ENCODE measurements around the gene ELMOD3. TPM values are rescaled to one million over a fixed set of nuclear protein-coding genes. Genes with fewer than 3 reads are reported as not detected.

Gene ELMOD3
- total and polyA plus RNA-seq, 5 experiments from 2014 or later = 6.3 to 29.3 (median 14.5) TPM

DNA sequence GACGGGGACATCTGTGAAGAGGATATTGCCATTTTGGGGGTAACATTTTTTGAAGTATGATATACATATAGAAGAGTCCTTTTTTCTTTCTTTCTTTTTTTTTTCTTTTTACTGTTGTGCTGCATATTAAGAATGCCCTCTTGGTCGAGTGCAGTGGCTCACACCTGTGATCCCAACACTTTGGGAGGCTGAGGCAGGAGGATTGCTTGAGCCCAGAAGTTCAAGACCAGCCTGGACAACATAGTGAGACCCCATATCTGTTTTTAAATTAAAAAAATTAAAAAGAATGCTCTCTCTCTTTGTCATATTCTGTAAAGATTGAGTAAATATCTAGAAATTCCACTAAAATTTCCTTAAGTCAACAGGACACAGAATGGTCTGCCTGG lies 67.5 kb downstream of the ELMOD3 start:
- Mint-ChIP-seq H3K9me3 (no peaks in the 10 kb centered on the region), H3K4me3 (no peak overlapping the region), H3K36me3 (no peaks in the 10 kb centered on the region), H3K4me1 (peaks cover 8 to 26% (median 25%) of the 10 kb centered on the region in 4 donors), H3K27me3 (no peaks in the 10 kb centered on the region), H3K27ac (peak overlapping the region in 5 of 10 donors; percentile 27 to 76 (median 44))
- ATAC-seq (no peak), DNase-seq (no peak)
- POLR2A ChIA-PET = interaction anchor here (4.5 kb wide), 2 partner anchors 118 to 129 kb away, joined by 67 to 79 read pairs; partner anchors contain the start of gene MAT2A

- Mint-ChIP-seq H3K27me3 (no peaks in the 10 kb centered on the region), H3K36me3 (no peaks in the 10 kb centered on the region), H3K4me1 (peaks cover 7 to 25% (median 22%) of the 10 kb centered on the region in 4 donors), H3K27ac (peak overlapping the region in 3 of 10 donors; percentile 44 to 83 (median 78)), H3K9me3 (no peaks in the 10 kb centered on the region), H3K4me3 (no peak overlapping the region)
- POLR2A ChIA-PET = interaction anchor here (1.3 kb wide), 1 partner anchor 123 kb away, joined by 3 read pairs; no protein-coding TSS in a partner anchor
- ATAC-seq (no peak), DNase-seq (no peak)
These were observed 69.0 kb downstream of the ELMOD3 start for GRCh38 chr2:85423525-85423924.

DNA sequence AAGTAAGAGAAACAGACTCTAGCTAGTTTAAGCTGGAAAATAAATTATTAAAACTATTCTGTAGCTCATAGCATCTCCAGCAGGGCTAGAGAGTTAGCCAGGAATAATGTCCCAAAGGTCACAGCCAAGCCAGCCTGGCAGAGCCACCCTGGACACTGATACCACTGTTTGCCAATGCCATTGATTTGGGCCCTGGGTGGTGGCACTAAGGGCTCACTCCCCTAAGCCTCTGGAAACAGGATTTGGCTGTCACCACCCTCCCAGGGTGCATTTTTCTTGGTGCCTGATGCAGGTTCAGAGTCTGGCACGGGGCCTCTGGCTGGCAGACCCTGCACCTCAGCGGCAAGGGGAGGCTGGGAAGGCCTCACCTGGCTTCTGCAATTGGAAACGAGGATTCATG lies 71.0 kb downstream of the ELMOD3 start:
- POLR2A ChIA-PET = interaction anchor here (0.5 to 0.7 kb wide), 3 partner anchors 60 to 145 kb away, joined by 3 to 6 read pairs (median 4); no protein-coding TSS in a partner anchor

GRCh38 chr2:85427300-85427835 lies 72.8 kb downstream of the ELMOD3 start:
- POLR2A ChIA-PET = interaction anchor here (2.0 kb wide), 1 partner anchor 10 kb away, joined by 10 read pairs; no protein-coding TSS in a partner anchor
- H3K4me3 Mint-ChIP-seq = no peak overlapping the region
- no peaks in the 10 kb centered on the region for H3K36me3 Mint-ChIP-seq
- no peak for ATAC-seq
- H3K4me1 Mint-ChIP-seq = peaks cover 3 to 14% (median 7%) of the 10 kb centered on the region in 4 donors
- peak overlapping the region in 1 of 10 donors; percentile 73 for H3K27ac Mint-ChIP-seq
- no peaks in the 10 kb centered on the region for H3K9me3 Mint-ChIP-seq
- DNase-seq = no peak
- H3K27me3 Mint-ChIP-seq = no peaks in the 10 kb centered on the region

More for the DNA sequence above, 71.0 kb downstream of the ELMOD3 start:
- no peak for ATAC-seq
- no peak overlapping the region for H3K4me3 Mint-ChIP-seq
- no peak overlapping the region for H3K27ac Mint-ChIP-seq
- no peaks in the 10 kb centered on the region for H3K36me3 Mint-ChIP-seq
- no peaks in the 10 kb centered on the region for H3K9me3 Mint-ChIP-seq
- DNase-seq = no peak
- H3K27me3 Mint-ChIP-seq = no peaks in the 10 kb centered on the region
- peaks cover 7 to 20% (median 13%) of the 10 kb centered on the region in 4 donors for H3K4me1 Mint-ChIP-seq

DNA sequence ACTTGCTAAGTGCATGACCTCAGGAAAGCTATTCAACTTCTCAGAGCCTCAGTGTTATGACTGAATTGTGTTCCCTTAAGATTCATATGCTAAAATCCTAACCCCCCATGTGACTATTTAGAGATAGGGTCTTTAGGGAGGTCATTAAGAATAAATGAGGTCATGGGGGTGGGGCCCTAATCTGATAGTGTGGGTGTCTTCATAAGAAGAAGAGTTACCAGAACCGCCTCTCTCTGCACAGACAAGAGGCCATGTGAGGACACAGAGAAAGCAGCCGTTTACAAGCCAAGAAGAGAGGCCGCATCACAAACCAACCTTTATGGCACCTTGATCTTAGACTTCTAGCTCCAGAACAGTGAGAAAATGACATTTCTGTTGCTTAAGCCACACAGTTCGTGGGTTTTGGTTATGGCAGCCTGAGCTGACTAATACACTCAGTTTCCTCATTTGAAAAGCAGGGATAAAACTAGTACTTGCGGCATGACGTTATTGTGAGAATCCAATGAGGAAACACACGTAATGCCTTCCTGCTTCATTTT lies 73.8 kb downstream of the ELMOD3 start:
- DNase-seq (no peak), ATAC-seq (no peak)
- Mint-ChIP-seq H3K4me1 (peaks cover 3 to 14% (median 7%) of the 10 kb centered on the region in 4 donors), H3K9me3 (no peaks in the 10 kb centered on the region), H3K27ac (peak overlapping the region in 3 of 10 donors; percentile 29 to 60 (median 51)), H3K27me3 (no peaks in the 10 kb centered on the region), H3K36me3 (no peaks in the 10 kb centered on the region), H3K4me3 (no peak overlapping the region)
- POLR2A ChIA-PET = interaction anchor here (0.9 to 2.0 kb wide), 3 partner anchors 9 to 111 kb away, joined by 3 to 10 read pairs (median 5); partner anchors contain the start of gene MAT2A

- DNase-seq (no peak), ATAC-seq (no peak)
- H3K27ac Mint-ChIP-seq = peak overlapping the region in 2 of 10 donors; percentile 21 to 72
- no peaks in the 10 kb centered on the region for H3K27me3 Mint-ChIP-seq
- no peaks in the 10 kb centered on the region for H3K9me3 Mint-ChIP-seq
- H3K4me1 Mint-ChIP-seq = peaks cover 3 to 14% (median 7%) of the 10 kb centered on the region in 4 donors
- H3K4me3 Mint-ChIP-seq = no peak overlapping the region
- no peaks in the 10 kb centered on the region for H3K36me3 Mint-ChIP-seq
- POLR2A ChIA-PET = interaction anchor here (0.9 to 2.3 kb wide), 5 partner anchors 8 to 111 kb away, joined by 3 to 10 read pairs (median 5); partner anchors contain the start of gene MAT2A
These were observed 74.8 kb downstream of the ELMOD3 start for GRCh38 chr2:85429213-85429923.

DNA sequence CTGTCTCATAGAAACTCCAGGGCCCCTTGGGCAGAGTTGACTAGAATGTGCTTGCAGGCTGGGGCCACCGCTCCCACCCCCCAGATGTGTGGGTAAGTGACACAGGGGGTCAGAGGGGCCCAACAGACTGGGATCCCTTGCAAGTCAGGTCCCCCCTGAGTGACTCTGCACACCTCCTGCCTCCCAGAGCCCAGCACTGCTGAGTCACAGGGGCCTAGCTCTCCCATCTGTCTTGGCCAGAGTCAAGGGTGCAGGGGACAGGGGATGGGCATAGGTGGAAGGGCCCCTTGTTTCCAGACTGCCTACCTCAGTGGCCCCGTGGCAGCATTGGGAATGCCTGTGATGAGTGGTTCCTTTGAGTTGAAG lies 75.3 kb downstream of the ELMOD3 start:
- Mint-ChIP-seq H3K27me3 (no peaks in the 10 kb centered on the region), H3K9me3 (no peaks in the 10 kb centered on the region), H3K27ac (peak overlapping the region in 2 of 10 donors; percentile 27 to 72), H3K4me1 (peaks cover 3 to 14% (median 7%) of the 10 kb centered on the region in 4 donors), H3K4me3 (no peak overlapping the region), H3K36me3 (no peaks in the 10 kb centered on the region)
- DNase-seq (no peak), ATAC-seq (no peak)
- POLR2A ChIA-PET = interaction anchor here (1.1 to 2.3 kb wide), 4 partner anchors 9 to 111 kb away, joined by 3 to 5 read pairs (median 4); partner anchors contain the start of gene MAT2A

- Mint-ChIP-seq H3K9me3 (no peaks in the 10 kb centered on the region), H3K4me3 (no peak overlapping the region), H3K36me3 (no peaks in the 10 kb centered on the region), H3K4me1 (peaks cover 3 to 14% (median 10%) of the 10 kb centered on the region in 4 donors), H3K27me3 (no peaks in the 10 kb centered on the region), H3K27ac (no peak overlapping the region)
- DNase-seq = no peak
- POLR2A ChIA-PET = interaction anchor here (0.5 to 11.5 kb wide), 5 partner anchors 17 to 146 kb away, joined by 4 to 119 read pairs (median 5); partner anchors contain the start of genes MAT2A and VAMP8
- ATAC-seq = no peak
These were observed 76.4 kb downstream of the ELMOD3 start for GRCh38 chr2:85430752-85431569.

DNA sequence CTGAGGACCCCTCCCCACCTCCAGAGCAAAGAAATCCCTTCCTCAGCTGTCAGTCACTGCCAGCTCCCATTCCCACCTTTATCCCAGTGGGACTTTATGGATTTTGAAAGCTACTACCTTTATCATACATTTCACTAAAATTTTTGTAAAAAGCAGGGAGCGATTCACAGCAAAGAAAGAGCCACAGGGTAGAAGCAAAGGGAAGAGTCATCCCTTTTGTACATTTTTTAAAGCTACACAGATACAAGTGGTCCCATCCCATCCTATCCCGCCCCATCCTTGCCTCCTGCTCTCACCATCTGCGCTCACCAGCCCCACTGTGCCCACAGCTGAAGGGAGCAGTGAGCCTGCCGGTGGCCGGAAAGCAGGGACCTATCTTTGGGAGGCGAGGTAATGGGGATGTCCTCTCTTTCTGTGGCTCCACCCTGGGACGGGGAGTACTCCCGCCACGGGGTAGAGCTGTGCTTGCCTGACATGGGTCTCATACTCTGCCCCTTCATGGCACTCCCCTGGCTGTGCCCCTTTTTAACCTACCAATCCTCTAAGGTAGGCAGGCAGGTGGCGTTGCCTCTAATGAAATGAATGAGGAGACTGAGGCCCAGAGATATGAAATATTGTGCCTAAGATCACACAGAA lies 77.1 kb downstream of the ELMOD3 start:
- no peak for ATAC-seq

GRCh38 chr2:85433511-85434089 lies 79.0 kb downstream of the ELMOD3 start:
- no peak overlapping the region for H3K4me3 Mint-ChIP-seq
- no peak overlapping the region for H3K27ac Mint-ChIP-seq
- POLR2A ChIA-PET = interaction anchor here (2.1 to 11.5 kb wide), 2 partner anchors 15 to 106 kb away, joined by 6 to 119 read pairs; partner anchors contain the start of genes MAT2A and SH2D6
- DNase-seq = no peak
- H3K36me3 Mint-ChIP-seq = no peaks in the 10 kb centered on the region
- ATAC-seq = no peak
- H3K9me3 Mint-ChIP-seq = no peaks in the 10 kb centered on the region
- H3K27me3 Mint-ChIP-seq = no peaks in the 10 kb centered on the region
- H3K4me1 Mint-ChIP-seq = peaks cover 11 to 34% (median 28%) of the 10 kb centered on the region in 4 donors

More for the DNA sequence above, 77.1 kb downstream of the ELMOD3 start:
- Mint-ChIP-seq H3K36me3 (no peaks in the 10 kb centered on the region), H3K27ac (no peak overlapping the region), H3K4me1 (peaks cover 4 to 20% (median 17%) of the 10 kb centered on the region in 4 donors), H3K9me3 (no peaks in the 10 kb centered on the region), H3K27me3 (no peaks in the 10 kb centered on the region), H3K4me3 (no peak overlapping the region)
- POLR2A ChIA-PET = interaction anchor here (0.5 to 11.5 kb wide), 4 partner anchors 13 to 146 kb away, joined by 4 to 119 read pairs (median 6); partner anchors contain the start of genes MAT2A, SH2D6 and VAMP8
- no peak for DNase-seq

GRCh38 chr2:85434696-85435095 lies 80.1 kb downstream of the ELMOD3 start:
- POLR2A ChIA-PET = interaction anchor here (11.5 kb wide), 1 partner anchor 105 kb away, joined by 119 read pairs; the partner anchor contains the start of gene MAT2A
- H3K27ac Mint-ChIP-seq = peak overlapping the region in 1 of 10 donors; percentile 79
- H3K4me1 Mint-ChIP-seq = peaks cover 12 to 38% (median 32%) of the 10 kb centered on the region in 4 donors
- no peaks in the 10 kb centered on the region for H3K36me3 Mint-ChIP-seq
- ATAC-seq (no peak), DNase-seq (no peak)
- H3K9me3 Mint-ChIP-seq = no peaks in the 10 kb centered on the region
- H3K4me3 Mint-ChIP-seq = no peak overlapping the region
- no peaks in the 10 kb centered on the region for H3K27me3 Mint-ChIP-seq
